Measurements from ENCODE around the gene CADPS.

The CADPS gene

DNA sequence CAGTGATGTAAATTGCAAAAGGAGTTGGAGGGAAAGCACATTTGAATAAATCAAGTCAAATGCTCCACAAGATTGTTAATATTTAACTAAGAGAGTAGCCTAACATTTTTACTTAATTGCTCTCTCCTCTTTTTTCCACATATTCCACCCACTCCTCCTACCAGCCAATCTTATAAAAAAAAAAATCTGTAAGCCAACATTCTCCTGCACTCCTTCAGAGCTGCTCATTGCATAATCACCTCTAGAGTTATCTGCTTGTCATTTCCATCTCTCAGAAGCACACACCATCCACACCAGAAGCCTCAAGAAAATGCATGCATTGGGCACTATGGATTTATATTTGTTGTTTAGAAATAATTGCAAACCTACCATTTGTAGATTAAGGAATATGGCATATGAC is 64.1 kb downstream of the CADPS start:
- no peak for DNase-seq (ENCODE audit: low read depth)

DNA sequence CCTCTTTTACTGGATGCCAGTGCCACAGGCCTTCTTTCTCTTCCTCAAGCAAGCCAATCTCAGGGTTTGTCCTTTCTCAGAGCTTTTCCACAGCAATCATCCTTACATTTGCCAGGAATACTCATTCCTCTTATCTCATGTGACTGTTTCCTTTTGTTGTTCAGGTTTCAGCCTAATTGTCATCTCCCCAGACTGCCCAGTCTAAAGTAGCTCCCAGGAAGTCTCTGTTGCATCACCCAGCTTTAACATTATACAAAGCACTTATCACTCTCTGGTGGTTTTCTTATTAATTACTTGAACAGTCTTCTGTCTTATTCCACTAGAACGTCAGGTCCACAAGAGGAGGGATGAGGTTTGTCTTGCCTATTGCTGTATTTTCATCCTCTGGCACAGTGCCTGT is 65.8 kb downstream of the CADPS start:
- no peak for DNase-seq (ENCODE audit: low read depth)

DNA sequence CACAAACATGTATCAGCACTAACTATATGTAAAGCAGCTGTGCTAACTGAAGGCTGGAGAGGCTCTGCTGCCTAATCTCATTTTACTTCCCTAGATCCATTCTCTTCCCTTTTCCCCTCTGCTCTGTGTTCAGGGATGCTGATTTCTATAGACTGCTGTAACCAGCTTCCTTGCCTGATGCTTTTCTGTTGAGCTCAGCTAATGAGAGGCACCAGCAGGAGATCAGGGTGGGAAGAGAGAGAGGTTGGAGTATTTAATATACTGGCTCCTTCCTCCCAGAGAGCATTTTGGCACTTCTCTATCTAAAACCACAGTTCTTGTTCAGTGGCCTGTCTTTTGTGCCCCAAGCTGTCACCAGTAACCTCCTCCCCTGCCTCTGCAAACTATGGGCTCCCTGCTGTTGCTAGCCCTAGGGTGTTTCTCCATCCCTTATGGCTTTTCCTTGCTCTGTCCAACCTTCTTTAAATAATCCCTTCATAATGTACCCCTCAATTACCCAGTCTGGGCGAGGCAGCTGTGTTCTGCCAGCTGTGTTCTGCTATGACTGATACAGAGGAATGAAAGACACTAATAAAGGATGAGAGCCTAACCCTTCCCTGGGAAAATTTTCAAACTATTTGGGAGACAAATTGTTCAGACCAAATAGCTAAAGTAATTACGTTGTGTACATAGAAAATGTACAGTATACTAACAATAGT is 69.5 kb downstream of the CADPS start:
- no peak for DNase-seq (ENCODE audit: low read depth)

DNA sequence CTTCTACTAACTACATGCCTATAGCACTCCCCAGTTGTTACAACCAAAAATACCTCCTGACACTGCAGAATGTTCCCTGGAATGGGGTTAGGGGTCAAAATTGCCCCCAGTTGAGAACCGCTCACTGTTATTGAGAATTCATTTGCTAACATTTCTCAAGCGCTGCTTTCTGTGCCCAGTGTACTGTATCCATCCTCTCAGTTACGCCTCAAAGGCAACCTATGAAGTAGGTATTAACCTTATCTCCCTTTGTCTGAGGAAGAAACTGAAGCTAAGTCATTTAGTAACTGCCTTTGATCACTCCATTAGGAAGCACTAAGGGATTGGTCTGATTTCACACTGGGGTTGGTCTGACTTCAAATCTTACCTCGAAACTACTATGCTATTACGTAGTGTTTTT is 70.1 kb downstream of the CADPS start:
- no peak for DNase-seq (ENCODE audit: low read depth)

DNA sequence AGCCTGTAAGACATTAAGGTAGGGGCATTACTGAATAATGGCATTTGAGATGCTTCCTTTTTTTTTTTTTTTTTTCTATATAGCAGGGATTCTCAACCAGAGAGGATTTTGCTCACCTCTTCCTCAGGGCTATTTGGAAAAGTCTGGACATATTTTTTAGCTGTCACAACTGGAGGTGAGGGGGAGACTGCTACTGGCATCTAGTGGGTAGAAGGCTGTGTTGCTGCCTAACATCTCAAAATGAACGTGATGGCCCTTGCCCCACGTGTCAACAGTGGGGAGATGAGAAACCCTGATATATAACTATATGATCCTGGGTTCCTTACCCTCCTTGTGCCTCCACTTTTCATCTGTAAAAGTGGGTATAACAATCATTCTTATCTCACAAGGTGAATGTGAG is 71.9 kb downstream of the CADPS start:
- no peak for DNase-seq (ENCODE audit: low read depth)

DNA sequence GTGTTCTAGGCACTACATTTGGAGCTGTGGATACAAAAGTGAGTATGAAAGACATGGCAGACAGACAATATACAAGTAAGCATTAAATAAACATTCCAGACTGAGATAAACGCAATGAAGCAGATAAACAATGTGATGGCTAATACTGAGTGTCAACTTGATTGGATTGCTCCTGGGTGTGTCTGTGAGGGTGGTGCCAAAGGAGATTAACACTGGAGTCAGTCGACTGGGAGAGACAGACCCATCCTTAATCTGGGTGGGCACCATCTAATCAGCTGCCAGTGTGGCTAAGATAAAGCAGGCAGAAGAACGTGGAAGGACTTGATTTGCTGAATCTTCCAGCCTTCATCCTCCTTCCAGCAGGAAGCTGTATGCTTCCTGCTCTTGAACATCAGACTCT is 77.2 kb downstream of the CADPS start:
- DNase-seq (ENCODE audit: low read depth), result no peak

DNA sequence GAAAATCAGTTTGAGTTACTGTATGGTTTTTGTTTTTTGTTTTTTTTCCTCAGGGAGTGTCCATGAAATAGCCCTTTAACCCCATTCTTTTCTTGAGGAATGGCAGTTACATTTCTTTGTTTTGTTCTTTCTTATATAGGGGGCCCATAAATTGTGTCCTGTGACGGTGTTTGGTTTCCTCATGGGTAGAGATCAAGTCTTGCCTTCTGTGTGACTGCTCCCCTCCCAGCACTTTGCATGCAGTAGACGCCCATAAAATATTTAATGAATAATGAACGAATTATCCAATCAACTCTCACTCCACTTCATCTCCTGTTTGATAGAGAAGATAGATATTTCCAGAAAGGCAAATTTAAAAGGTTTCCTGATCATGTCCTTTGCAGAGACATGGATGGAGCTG is 78.1 kb downstream of the CADPS start:
- no peak for DNase-seq (ENCODE audit: low read depth)

DNA sequence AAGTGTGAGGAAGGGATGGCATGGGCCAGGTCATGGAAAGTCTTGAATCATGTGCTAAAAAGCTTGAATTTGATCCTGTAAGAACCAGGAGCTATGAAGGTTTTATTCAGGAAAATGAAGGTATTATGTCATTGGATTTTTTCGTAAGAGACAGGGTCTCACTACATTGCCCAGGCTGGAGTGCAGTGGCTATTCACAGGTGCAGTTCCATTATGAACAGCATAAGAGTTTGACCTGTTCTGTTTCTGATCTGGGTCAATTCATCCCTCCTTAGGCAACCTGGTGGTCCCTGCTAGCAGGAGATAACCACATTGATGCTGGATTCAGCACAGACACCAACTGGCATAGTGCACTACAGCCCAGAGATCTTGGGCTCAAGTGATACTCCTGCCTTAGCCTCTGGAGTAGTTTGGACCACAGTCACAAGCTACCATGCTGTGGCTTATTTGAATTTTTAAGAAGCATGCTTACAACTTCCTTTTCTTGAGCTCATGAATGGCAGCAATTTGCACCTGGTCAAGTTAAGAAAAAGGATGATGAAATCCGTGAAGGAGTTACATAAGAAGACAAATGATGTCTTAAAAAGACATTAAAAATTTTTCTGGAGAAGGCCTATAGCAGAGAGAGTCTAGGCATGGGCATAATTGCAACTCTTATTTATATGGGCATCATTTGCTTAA is 79.1 kb downstream of the CADPS start:
- no peak for DNase-seq (ENCODE audit: low read depth)

DNA sequence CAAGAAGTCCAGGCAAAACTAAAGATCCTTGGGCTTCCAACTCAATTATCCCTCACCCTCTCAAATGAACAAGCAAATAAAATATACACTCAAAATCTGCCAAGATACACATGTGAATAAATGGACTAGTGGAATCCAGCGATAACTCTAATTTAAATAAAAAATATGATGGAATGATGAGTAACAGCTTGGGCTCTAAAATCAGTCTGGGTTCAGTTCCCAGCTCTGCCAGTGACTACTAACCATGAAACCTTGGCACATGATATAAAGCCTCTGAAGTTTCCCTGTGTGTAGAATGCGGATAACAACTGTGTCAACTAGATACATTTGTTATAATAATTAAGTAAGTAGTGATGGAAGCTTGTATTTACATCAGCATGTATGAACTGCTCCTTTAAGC is 81.3 kb downstream of the CADPS start:
- DNase-seq (ENCODE audit: low read depth), result no peak

DNA sequence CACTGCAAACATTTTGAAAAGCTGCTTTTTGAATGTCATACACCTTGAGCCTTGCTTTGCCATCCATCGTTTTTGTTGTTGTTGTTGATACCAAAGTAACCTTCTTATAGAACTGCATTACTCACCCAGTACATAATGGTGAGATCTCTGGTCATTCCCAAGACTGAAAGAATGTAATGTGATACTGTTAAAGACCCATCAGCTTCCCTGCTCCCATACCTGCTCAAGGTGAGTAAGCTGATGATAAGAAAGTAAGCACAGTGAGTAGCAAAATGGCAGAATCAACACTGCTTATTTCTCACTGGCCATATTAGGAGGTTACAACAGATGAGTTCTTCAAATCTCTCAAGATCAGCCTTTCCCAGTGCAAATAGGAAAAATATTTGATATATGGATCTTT is 89.8 kb downstream of the CADPS start:
- DNase-seq (ENCODE audit: low read depth), result no peak

DNA sequence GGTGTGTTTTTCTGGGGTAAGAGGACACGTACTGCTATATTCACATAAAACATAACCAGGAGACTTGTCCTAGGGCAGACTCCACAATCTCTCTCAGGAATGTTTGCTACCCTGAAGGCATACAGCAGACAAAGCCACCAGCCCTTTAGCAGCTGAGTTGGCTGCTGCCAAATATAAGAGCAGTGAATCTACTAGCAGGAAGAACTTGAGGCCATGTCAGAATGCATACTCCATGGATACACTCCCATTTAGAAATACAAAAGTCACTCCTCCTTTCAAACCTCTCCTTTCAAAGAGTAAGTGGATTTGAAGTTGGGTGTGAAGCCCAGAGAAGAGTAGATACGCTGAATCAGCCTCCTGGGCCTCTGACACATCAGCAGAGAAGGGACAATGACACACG is 94.1 kb downstream of the CADPS start:
- DNase-seq (ENCODE audit: low read depth), result no peak

DNA sequence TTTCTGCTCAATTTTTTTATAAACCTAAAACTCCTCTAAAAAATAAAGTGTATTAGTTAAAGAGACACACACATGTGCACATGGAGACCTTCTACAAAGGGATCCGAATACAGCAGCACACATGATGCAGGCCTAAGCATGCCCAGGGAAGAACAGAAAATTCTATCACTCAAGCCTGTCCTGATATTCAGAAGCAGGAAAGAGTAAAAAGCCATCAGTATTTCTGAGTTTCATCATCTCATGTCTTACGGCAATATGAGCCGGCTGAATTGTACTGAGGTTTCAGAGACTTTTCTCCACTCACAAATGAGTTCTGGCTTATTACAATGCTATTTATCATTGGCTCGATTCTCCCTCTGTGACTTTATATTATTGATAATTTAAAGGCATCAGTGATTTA is 97.5 kb downstream of the CADPS start:
- DNase-seq (ENCODE audit: low read depth), result no peak

DNA sequence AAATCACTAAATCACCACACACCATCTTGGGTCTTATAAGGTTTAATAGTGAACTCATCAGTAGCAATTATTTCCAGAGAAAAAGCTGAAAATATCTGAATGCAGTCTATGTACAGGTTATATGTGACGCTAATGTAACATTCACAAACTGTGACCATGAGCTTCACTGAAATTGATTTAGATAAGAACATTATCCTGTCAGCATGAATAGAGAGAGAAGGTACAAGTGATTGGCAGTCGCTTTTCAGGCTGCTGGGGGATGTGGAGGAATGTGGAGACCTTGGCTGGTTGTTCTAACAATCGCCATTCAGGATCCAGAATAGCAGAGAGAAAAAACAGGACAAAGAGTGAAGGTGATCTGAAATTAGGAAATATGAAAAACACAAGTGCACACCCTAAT is 98.1 kb downstream of the CADPS start:
- no peak for DNase-seq (ENCODE audit: low read depth)

DNA sequence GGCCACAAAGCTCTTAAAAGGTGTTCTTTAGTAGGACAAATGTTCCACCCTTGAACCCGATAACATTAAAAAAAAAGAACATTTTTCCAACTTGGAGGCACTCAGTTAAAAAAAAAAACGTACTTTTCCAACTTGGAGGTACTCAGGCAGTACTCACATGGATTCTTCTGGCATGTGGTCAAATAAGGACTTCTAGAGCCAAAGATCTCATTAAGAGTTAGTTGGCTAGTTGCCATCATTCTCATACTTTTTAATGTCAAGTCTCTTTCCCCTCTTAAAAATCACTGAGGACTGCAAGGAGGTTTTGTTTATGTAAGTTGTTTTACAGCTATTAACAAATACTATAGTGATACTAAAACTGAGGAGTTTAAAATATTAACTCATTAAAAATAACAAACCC is 101.0 kb downstream of the CADPS start:
- no peak for DNase-seq (ENCODE audit: low read depth)

DNA sequence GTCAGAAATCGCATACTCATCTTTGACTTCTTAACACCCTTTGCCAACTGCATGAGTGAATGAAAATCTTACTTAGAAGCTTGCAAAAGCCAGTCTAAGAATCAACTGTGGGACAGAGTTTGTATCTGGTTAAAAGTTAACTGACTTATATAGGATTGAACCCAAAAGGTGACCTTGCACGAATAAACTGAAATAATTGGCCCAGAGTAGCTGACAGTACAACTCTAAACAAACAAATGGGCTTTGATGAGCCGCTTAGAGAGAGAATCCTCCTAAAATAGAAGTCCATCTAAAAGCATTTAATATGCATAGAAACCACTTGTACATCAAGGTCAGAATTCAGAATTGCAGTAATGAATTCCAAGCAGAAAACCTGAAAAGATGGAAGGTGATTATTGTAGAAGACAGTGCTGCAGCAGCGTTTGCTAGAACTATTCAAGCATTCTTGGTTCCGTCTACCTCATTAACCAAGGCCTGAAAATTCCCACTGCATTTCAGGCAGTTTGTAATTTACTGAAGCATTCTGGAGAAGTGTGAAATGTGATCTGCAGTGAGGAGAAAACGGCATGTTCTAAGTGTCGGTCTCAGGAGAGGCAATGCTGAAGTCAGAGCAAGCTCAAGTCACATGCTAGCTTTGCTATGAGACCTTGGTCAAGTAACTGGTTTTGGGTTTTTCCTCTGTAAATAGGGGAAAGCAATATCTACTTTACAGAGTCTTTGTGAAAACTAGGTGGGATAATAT is 103.7 kb downstream of the CADPS start:
- no peak for DNase-seq (ENCODE audit: low read depth)

DNA sequence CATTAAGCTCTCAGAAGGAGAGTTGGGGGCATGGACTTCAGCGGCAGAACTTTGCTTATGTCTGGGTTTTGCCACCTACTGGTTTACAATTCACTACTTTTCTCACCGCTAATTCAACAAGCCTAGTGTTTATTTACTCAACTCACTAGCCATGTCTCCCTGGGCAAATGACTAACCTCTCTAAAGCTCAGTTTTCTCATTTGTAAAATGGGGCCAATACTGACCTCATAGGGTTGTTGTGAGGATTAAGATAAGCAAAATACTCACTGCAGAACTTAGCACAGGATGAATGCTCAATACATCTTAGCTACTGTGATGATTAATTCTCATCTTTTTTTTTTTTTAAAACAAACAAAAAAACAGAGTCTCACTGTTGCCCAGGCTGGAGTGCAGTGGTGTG is 106.3 kb downstream of the CADPS start:
- DNase-seq (ENCODE audit: low read depth), result no peak

DNA sequence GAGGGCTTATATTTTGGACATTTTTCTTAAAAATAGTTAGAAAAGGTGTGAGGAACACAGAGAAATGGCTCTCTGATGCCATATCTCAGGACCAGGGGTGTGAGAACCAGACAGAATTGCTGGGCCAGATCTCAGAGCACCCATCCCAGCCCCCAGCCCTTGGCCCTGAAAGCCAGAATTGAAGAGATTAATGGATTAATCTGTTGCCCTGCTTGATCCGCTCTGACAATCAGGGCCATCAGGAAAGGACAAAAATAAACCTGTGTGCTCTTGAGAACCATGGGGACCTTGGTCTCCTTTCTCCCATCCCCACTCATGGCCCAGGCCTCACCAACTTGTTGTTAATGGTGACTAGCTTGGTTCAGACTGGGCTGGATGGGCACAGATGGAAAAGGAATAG is 113.5 kb downstream of the CADPS start:
- no peak for DNase-seq (ENCODE audit: low read depth)

DNA sequence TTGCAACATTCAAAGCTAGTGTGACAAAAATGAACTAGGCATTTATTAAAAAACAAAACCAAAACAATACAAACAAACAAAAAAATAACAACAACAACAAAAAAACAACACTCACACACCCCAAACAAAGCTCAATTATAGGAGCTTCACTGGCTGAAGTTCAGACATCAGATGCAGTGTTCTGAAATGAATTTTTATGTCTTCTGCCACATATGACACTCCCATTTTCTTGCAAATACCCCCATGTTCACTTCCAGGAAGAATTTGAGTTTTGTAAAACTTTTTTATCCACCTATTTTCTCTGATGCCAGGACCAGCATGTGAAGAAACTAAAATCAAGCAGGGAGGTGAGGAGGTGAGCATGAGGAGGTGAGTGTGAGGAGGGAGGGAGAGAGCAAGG is 113.9 kb downstream of the CADPS start:
- DNase-seq (ENCODE audit: low read depth), result no peak

DNA sequence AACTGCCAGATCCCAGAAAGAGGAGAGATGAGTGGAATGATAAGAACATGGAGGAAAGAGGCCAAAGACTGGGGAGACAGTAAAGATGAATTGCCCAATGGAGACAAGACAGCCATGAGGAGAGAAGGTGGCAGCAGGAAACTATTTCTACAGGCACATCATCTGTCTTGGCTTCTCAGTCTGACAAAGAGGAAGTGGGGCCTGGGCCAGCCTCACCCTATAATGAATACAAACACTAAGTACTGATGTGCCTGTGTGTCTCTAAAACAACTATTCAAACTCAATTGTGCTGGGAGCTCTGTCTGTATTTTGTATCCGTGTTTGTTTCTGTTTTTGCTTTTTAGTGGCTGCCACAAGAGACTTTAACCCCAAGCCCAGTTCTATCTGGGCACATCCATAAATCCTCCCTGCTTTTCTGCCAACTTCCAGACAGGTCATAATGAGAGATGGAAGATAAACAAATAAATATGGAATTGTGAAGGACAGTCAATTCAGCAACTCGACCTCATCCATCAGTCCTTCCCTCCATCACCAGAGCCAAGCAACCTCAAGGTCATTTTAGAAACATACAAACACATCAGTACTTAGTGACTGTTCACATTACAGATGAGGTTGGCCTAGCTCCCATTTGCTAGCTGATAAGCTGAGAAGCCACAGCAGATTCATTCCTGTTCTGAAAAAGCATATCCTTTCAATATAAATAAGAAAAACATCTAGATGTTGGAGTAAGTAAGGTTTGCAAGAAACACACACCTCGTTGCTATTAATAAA is 116.7 kb downstream of the CADPS start:
- DNase-seq (ENCODE audit: low read depth), result no peak

DNA sequence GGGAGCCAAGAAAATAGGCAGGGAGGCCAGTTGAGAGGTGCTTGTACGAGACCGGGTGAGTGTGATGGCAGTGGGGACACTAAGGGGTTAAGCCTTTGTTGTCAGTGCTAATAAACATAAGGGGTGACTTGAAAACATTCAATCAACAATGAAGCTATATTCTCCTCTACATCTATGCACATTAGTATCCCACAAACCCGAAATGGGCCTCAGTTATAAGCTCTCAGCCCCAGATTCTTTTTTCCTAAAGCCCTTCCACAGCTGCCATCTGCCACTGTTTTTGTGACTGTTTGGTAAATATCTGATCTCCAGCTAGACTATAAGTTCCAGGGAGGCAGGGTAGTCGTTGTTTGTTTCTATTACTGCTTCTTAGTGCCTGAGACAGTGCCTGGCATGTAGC is 118.2 kb downstream of the CADPS start:
- DNase-seq (ENCODE audit: low read depth), result no peak

DNA sequence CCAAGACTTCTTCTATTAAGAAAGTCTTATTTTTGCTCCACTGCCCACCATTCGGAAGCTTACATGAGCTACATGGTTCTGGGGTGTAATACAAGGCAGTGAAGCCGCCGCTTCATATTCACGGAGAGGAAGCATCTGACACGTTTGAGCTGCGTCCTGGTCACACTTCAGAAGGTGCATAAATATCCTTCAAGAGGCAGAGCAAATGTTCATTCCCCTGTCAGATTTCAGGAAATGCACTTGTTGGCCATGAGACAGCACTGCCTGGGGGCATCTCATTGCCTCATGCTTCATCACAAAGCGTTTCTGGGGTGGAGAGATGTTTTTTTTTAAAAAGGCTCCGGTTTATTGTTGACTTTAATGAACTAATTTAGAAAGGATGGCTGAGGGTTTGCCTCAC is 119.9 kb downstream of the CADPS start:
- no peak for DNase-seq (ENCODE audit: low read depth)

DNA sequence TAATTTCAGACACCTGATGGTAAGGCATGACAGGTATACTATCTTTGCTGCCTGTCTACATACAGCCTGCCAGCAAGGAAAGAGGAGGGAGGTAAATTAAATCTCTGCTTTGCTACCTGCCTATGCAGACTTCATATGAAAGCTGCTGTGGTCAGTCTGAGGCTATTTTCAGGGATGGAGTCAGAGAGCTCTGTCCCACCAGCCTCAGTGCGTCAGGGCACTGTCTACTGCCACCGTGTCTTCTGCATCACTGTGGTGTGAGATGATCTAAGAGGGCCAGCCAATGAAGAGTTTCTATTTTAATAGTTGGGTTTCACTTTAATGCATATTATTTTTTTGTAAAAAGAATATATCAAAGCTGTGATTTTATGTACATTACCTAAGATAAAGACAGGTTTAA is 125.6 kb downstream of the CADPS start:
- no peak for DNase-seq (ENCODE audit: low read depth)

DNA sequence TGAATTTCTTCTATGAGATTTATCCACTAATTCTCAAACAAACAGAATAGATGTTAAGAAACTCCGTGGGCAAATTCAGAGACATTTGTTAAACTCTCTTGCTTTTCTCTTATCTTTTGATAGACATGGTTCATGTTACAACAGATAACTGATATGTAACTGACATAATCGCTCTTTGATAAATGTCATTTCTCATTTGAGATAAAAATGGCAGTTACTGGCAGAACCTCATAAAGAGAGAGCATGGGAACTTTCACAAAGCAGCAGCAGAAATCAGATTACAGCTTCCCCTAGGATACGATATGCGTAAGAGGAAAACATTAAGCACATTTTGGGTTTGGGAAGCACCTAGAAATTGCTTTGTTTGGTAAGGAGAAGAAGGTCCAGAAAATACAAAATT is 126.1 kb downstream of the CADPS start:
- no peak for DNase-seq (ENCODE audit: low read depth)
